HG02970 (cell line): ENCODE data around the gene ADGRL4.

Experiments
- ATAC-seq: cut with Tn5 transposase; IDR thresholded peaks from one replicate; pipeline ENCODE4 v1.9.1; 2021; ENCODE audit warnings: mild to moderate bottlenecking, moderate library complexity, moderate number of reproducible peaks; ENCODE audit not compliant: unreplicated experiment, low FRiP score

ADGRL4 gene

DNA sequence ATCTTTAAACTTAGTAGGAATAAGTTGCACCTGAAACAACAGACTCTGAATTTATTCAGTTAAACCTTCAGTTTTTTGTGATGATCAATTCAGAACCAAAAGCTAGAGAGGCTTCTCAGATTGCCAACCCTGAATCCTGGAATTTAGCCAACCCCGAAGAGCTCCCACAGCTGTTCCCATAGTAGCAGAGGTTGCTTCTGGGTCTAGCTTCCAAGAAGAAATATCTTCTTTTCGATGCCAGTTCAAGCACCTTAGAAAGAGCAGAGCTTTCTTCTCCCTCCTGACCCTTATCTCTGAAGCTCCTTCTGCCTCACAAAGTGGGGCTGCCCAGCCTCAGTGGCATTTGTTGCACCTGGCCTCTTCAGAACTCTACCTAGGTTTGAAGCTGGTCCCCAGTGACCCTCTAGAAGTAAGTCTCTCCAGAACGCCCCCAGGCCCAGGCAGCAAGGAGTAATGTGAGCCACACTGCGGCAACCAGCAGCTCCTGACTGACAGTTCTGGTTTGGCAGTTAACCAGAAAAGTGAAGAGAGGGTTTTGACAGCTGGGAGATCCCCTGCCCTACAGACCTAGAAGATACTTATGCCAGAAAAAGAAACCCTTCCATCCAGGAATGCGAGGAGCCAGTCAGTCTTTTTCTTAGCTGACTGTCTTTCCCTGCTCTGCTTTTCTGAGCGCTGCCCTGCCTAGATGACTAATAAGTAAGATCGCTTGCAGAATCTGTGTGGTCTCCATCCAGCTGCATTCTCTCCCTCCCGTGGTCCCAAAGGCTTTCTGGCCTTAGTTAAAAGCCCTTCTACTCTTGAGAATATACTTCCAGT lies 165.9 kb downstream of the ADGRL4 start:
- ATAC-seq, result no peak
